ENCODE data around the gene ZSCAN5C.
"Not testable (repeated sequence)": the region's sequence is repeated elsewhere in the genome, so short reads cannot be mapped to it uniquely, and the experiment has no call there.

Gene ZSCAN5C

DNA sequence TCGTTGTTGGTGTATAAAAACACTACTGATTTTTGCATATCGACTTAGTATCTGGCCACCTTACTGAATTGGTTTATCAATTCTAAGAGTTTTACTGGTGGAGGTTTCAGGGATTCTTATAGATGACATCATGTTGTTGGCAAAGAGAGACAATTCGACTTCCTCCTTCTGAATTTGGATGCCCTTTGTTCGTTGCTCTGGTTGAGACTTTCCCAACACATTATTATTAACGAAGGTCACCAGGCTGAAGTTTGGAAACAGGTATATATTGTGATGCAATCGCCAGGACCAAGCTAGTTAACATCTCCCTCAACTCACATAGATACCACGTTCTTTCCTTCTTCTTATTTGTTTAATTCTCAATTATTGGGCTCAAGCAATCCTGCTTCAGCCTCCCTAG lies 2.4 kb upstream of the ZSCAN5C start:
- H3K4me1 ChIP-seq (ENCODE audit: control insufficient read depth, insufficient read depth, low read length), result no peaks in the 10 kb centered on the region
- H3K9me3 ChIP-seq (ENCODE audit: control insufficient read depth, low read length), result no peaks in the 10 kb centered on the region
- H3K27me3 ChIP-seq (ENCODE audit: control insufficient read depth, insufficient read depth, low read length), result no peaks in the 10 kb centered on the region
- no peak overlapping the region for H3K4me3 ChIP-seq (ENCODE audit: low read length)
- H3K9ac ChIP-seq (ENCODE audit: low read length), result no peak overlapping the region
- no peaks in the 10 kb centered on the region for H3K36me3 ChIP-seq (ENCODE audit: control insufficient read depth, insufficient read depth, low read length)

DNA sequence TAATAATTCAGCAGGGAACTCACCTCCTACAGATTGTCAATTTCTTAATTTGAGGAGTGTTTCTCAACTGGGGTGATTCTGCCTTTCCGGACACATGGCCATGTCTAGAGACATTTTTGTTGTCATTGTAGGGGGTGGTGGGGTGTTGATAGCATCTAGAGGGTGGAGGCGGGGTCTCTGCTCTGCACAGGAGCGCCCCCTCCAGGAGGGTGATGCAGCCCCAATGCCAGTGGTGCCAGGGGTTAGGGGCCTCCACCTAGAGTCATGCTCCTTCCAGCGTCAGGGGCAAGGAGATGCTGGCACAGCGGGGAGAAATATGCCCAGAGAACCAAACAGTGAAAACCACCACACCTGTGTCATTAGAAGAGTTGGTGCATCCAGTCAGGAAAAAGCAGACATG lies 5.5 kb downstream of the ZSCAN5C start:
- not testable (repeated sequence) for H3K4me3 ChIP-seq (ENCODE audit: low read length); H3K9ac ChIP-seq (ENCODE audit: low read length); H3K36me3 ChIP-seq (ENCODE audit: control insufficient read depth, insufficient read depth, low read length); H3K4me1 ChIP-seq (ENCODE audit: control insufficient read depth, insufficient read depth, low read length); H3K27me3 ChIP-seq (ENCODE audit: control insufficient read depth, insufficient read depth, low read length); H3K9me3 ChIP-seq (ENCODE audit: control insufficient read depth, low read length)

DNA sequence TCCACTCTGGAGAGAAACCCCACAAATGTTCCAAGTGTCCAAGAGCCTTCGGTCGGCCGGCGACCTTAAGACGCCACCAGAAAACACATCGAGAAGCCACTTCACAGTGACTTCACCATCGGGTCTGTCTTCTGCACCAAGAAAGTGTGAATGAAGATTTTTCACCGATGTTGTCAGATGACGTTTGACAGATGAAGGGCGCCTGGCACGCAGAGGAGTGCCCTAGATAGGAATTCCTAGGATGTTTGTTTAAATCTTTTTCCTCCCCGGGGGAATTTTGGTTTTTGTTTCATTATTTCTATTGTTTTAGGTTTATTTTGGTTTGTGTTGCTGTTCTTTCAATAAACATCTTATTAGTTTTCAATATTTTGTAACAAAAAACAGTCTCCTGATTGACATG lies 7.0 kb downstream of the ZSCAN5C start:
- Histone ChIP-seq H3K9me3 (ENCODE audit: control insufficient read depth, low read length) (no peaks in the 10 kb centered on the region), H3K27me3 (ENCODE audit: control insufficient read depth, insufficient read depth, low read length) (no peaks in the 10 kb centered on the region), H3K4me3 (ENCODE audit: low read length) (no peak overlapping the region), H3K9ac (ENCODE audit: low read length) (no peak overlapping the region), H3K36me3 (ENCODE audit: control insufficient read depth, insufficient read depth, low read length) (no peaks in the 10 kb centered on the region), H3K4me1 (ENCODE audit: control insufficient read depth, insufficient read depth, low read length) (no peaks in the 10 kb centered on the region)

DNA sequence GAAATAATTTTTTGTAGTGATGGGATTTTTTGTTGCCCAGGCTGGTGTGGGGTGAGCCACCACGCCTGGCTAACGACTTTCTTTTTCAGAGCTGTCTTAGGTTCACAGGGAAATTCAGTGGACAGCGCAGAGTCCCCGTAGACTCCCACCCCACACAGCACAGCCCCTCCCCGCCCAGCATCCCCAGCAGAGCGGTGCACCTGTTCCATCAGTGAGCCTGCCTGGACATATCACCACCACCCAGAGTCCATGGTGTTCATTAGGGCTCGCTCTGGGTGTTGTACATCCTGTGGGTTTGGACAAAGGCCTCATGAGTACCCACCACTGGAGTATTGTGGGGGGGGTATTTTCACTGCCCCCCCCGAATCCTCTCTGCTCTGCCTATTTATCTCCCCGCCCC lies 8.0 kb downstream of the ZSCAN5C start:
- not testable (repeated sequence) for H3K36me3 ChIP-seq (ENCODE audit: control insufficient read depth, insufficient read depth, low read length); H3K4me1 ChIP-seq (ENCODE audit: control insufficient read depth, insufficient read depth, low read length); H3K27me3 ChIP-seq (ENCODE audit: control insufficient read depth, insufficient read depth, low read length); H3K9ac ChIP-seq (ENCODE audit: low read length); H3K4me3 ChIP-seq (ENCODE audit: low read length); H3K9me3 ChIP-seq (ENCODE audit: control insufficient read depth, low read length)

DNA sequence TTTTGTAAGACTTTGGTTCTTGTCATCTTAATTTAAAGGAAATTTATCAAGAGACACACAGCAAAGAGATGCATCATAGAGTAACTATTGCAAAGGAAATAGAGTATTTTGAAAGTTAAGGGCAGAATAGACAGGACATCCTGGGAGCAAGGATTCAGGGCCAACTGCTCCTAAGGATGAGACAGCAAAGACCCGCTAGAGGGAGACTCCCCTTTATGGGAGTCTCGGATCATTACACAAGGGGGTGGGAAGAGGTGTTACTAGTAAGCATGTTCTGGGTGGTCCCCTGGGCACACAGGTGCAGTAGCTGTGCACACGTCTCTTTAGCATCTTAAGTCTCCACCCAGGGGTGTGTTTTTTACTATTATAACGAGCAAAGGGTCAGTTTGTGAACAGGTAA lies 9.6 kb downstream of the ZSCAN5C start:
- Histone ChIP-seq H3K27me3 (ENCODE audit: control insufficient read depth, insufficient read depth, low read length) (peaks cover 2% of the 10 kb centered on the region), H3K4me1 (ENCODE audit: control insufficient read depth, insufficient read depth, low read length) (no peaks in the 10 kb centered on the region), H3K9ac (ENCODE audit: low read length) (no peak overlapping the region), H3K9me3 (ENCODE audit: control insufficient read depth, low read length) (no peaks in the 10 kb centered on the region), H3K4me3 (ENCODE audit: low read length) (no peak overlapping the region), H3K36me3 (ENCODE audit: control insufficient read depth, insufficient read depth, low read length) (no peaks in the 10 kb centered on the region)

DNA sequence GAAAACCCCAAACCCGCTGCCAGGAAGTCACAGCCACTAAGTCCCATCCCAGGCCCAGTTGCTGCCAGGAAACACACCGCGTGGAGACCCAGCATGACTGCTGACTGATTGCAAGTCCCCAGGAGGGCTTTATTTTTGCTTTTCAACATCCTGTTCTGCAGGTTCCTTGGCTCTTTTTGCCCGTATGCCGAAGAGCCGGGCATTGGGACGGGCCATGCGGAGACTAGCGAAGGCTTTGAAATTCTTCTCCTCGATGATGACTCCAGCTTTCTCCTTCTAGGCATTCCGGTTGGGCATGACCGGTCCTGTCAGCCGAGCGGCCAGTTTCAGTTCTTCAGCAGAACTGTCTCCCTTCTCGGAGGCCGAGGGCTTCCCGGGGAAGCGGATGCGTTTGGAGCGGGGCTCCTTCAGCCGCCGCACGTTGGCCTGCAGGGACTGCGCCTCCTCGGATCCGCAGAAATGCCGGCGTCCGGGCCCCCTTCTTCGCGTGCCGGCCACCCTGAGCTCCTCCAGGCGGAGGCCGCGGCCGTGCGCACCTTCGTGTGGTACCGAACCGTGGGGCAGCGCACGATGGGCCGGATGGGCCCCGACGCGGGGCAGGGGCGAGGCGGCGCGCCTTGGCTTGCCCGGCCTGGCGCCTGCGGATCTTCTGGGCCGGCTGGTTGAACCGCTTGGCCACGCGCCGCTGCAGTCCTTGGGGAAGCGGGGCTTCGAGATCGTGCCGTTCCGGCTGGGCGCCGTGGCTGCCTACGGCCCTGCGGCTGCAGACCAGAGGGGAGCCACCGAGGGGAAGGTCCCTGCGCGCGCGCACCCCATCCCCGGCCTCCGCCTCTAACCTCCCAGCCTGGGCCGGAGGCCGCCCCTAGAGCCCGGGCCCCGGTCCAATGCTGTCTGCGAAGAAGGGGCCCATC lies 15.2 kb downstream of the ZSCAN5C start:
- H3K4me3 ChIP-seq (ENCODE audit: low read length), result no peak overlapping the region
- peaks cover 14% of the 10 kb centered on the region for H3K27me3 ChIP-seq (ENCODE audit: control insufficient read depth, insufficient read depth, low read length)
- no peaks in the 10 kb centered on the region for H3K9me3 ChIP-seq (ENCODE audit: control insufficient read depth, low read length)
- peaks cover 10% of the 10 kb centered on the region for H3K4me1 ChIP-seq (ENCODE audit: control insufficient read depth, insufficient read depth, low read length)
- no peaks in the 10 kb centered on the region for H3K36me3 ChIP-seq (ENCODE audit: control insufficient read depth, insufficient read depth, low read length)
- H3K9ac ChIP-seq (ENCODE audit: low read length), result no peak overlapping the region

DNA sequence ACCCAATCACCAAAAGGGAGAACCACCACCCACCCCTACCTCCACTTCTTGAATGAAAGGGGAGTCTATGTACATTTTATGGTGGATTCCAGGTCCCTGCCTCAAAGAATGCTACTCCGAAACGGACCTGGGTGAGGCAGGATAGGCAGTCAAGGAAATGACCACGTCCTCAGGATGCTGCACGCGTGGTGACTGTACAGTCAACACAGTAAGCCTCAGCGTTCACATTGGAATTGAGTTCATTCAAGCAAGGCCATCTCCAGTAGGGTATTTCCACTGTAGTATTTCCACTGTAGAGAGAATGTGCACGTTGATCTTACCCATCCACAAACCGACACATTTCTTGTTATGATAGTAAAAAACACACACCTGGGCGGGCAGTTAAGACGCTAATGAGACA lies 16.9 kb downstream of the ZSCAN5C start:
- H3K9ac ChIP-seq (ENCODE audit: low read length), result no peak overlapping the region
- no peak overlapping the region for H3K4me3 ChIP-seq (ENCODE audit: low read length)
- peaks cover 10% of the 10 kb centered on the region for H3K4me1 ChIP-seq (ENCODE audit: control insufficient read depth, insufficient read depth, low read length)
- H3K36me3 ChIP-seq (ENCODE audit: control insufficient read depth, insufficient read depth, low read length), result no peaks in the 10 kb centered on the region
- H3K27me3 ChIP-seq (ENCODE audit: control insufficient read depth, insufficient read depth, low read length), result peaks cover 14% of the 10 kb centered on the region
- no peaks in the 10 kb centered on the region for H3K9me3 ChIP-seq (ENCODE audit: control insufficient read depth, low read length)

DNA sequence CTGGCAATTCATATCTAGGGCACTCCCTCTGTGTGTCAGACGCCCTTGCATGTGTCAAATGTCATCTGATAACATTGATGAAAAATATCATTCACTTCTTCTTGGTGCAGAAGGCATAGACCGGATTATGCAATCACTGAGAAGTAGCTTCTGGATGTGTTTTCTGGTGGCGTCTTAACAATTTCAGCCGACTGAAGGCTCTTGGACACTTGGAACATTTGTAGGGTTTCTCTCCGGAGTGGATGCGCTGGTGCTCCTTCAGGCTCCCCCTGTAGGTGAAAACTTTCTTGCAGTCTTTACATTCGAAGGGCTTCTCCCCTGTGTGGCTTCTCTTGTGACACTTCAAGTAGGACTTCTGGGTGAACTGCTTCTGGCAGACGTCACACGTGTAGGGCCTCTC lies 19.4 kb downstream of the ZSCAN5C start:
- not testable (repeated sequence) for H3K9me3 ChIP-seq (ENCODE audit: control insufficient read depth, low read length); H3K4me3 ChIP-seq (ENCODE audit: low read length); H3K9ac ChIP-seq (ENCODE audit: low read length); H3K36me3 ChIP-seq (ENCODE audit: control insufficient read depth, insufficient read depth, low read length)
- peaks cover 14% of the 10 kb centered on the region for H3K27me3 ChIP-seq (ENCODE audit: control insufficient read depth, insufficient read depth, low read length)
- peaks cover 10% of the 10 kb centered on the region for H3K4me1 ChIP-seq (ENCODE audit: control insufficient read depth, insufficient read depth, low read length)

- Histone ChIP-seq H3K36me3 (ENCODE audit: control insufficient read depth, insufficient read depth, low read length) (no peaks in the 10 kb centered on the region), H3K9me3 (ENCODE audit: control insufficient read depth, low read length) (no peaks in the 10 kb centered on the region), H3K4me3 (ENCODE audit: low read length) (no peak overlapping the region), H3K9ac (ENCODE audit: low read length) (no peak overlapping the region), H3K27me3 (ENCODE audit: control insufficient read depth, insufficient read depth, low read length) (peaks cover 11% of the 10 kb centered on the region), H3K4me1 (ENCODE audit: control insufficient read depth, insufficient read depth, low read length) (peaks cover 9% of the 10 kb centered on the region)
These were observed 19.8 kb downstream of the ZSCAN5C start for GRCh38 chr19:56221851-56222250.

DNA sequence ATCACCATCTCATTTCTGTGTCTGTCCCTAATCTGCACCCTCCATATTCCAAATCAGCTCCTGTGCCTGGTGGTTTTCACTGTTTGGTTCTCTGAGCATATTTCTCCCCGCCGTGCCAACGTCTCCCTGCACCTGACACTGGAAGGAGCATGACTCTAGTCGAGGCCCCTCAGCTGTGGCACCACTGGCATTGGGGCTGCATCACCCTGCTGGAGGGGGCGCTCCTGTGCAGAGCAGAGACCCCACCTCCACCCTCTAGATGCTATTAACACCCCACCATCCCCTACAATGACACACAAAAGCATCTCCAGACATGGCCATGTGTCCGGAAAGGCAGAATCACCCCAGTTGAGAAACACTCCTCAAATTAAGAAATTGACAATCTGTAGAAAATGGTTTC lies 20.8 kb downstream of the ZSCAN5C start:
- Histone ChIP-seq H3K4me3 (ENCODE audit: low read length) (no peak overlapping the region), H3K9ac (ENCODE audit: low read length) (no peak overlapping the region), H3K4me1 (ENCODE audit: control insufficient read depth, insufficient read depth, low read length) (no peaks in the 10 kb centered on the region), H3K9me3 (ENCODE audit: control insufficient read depth, low read length) (no peaks in the 10 kb centered on the region), H3K36me3 (ENCODE audit: control insufficient read depth, insufficient read depth, low read length) (no peaks in the 10 kb centered on the region), H3K27me3 (ENCODE audit: control insufficient read depth, insufficient read depth, low read length) (peaks cover 2% of the 10 kb centered on the region)

DNA sequence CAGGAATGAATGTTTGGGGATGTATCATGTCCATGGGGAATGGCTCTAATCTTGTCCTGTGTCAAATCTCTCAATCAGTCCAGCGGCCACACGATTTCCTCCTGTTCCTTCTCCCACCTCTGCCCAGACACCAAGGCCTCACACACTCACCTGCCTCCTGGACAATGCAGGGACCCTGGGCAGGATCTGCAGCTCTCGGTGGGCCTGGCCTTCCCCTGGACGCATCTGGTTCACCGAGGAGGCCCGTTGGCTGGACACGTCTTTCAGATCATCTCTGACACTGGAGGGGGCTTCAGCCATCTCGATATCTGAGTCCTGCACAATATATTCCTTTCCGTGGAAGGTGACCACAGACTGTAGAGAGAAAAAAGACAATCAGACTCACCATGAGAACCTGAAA lies 21.4 kb downstream of the ZSCAN5C start:
- H3K9ac ChIP-seq (ENCODE audit: low read length), result no peak overlapping the region
- no peaks in the 10 kb centered on the region for H3K4me1 ChIP-seq (ENCODE audit: control insufficient read depth, insufficient read depth, low read length)
- no peaks in the 10 kb centered on the region for H3K36me3 ChIP-seq (ENCODE audit: control insufficient read depth, insufficient read depth, low read length)
- no peak overlapping the region for H3K4me3 ChIP-seq (ENCODE audit: low read length)
- H3K27me3 ChIP-seq (ENCODE audit: control insufficient read depth, insufficient read depth, low read length), result no peaks in the 10 kb centered on the region
- H3K9me3 ChIP-seq (ENCODE audit: control insufficient read depth, low read length), result no peaks in the 10 kb centered on the region

- Histone ChIP-seq H3K36me3 (ENCODE audit: control insufficient read depth, insufficient read depth, low read length) (no peaks in the 10 kb centered on the region), H3K9me3 (ENCODE audit: control insufficient read depth, low read length) (no peaks in the 10 kb centered on the region), H3K4me1 (ENCODE audit: control insufficient read depth, insufficient read depth, low read length) (no peaks in the 10 kb centered on the region), H3K4me3 (ENCODE audit: low read length) (no peak overlapping the region), H3K27me3 (ENCODE audit: control insufficient read depth, insufficient read depth, low read length) (no peaks in the 10 kb centered on the region), H3K9ac (ENCODE audit: low read length) (no peak overlapping the region)
These were observed 43.2 kb downstream of the ZSCAN5C start for GRCh38 chr19:56245121-56245740.

Measured in mucosa of stomach (tissue), 1 donor.